Vagina (tissue), 2 donors: Measurements from ENCODE around the gene PMIS2.

ENCODE experiments used
- CTCF ChIP-seq, 3 experiments: fragments of 450-650 bp in 2 of 3; fragments of 200-600 bp in 1 of 3; sonication (generic) in 1 of 3; IDR thresholded peaks; one replicate each; pipeline ENCODE4 v1.5.1; 2017 to 2019; ENCODE audit warnings: antibody characterized with exemption in 3 of 3, mild to moderate bottlenecking in 2 of 3, moderate library complexity in 2 of 3
- POLR2AphosphoS5 ChIP-seq, 2 donors: sonication (generic); formaldehyde crosslinking; IDR thresholded peaks; one replicate each; pipeline ENCODE4 v1.9.0; 2017; ENCODE audit warnings: antibody characterized with exemption in 2 of 2, mild to moderate bottlenecking in 2 of 2, low read depth in 1 of 2; ENCODE audit not compliant: insufficient read depth in 1 of 2

DNA sequence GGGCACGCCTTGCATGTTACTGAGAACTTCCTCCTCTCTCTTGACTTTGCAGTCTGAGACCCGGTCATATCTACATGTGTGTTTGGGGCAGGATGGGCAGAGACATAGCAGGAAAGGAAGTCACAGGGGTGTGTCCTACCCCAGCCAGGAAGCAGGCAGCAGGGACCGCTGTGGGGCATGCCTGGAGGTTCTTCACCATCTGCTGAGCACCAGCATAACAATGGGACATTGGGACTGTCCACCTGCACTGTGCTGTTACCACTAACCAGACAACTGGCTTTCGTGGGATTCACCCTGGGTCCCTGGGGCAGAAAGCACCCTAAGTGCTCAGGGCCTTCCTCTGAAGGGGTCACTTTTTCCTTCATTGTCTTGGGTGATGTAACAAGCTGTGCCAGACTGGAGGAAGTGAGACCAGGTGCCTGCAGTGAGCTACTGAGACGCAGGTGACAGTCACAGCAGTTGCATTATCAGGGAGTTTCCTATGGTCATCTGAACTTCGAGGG, 23.9 kb downstream of the PMIS2 start:
- TF ChIP-seq POLR2AphosphoS5 (IDR thresholded peaks at IDR 0.05; ENCODE audit: insufficient read depth in 1 of 2, low read depth in 1 of 2) (no peak), CTCF (IDR thresholded peaks at IDR 0.05) (no peak)
